HG03108 (cell line): Measurements from ENCODE around the gene MARF1.
"Not testable (repeated sequence)": the region's sequence is repeated elsewhere in the genome, so short reads cannot be mapped to it uniquely, and the experiment has no call there.

ENCODE experiments used
- ATAC-seq: cut with Tn5 transposase; IDR thresholded peaks from one replicate; pipeline ENCODE4 v1.9.1; 2021; ENCODE audit warnings: moderate library complexity; ENCODE audit not compliant: unreplicated experiment

Gene MARF1

DNA sequence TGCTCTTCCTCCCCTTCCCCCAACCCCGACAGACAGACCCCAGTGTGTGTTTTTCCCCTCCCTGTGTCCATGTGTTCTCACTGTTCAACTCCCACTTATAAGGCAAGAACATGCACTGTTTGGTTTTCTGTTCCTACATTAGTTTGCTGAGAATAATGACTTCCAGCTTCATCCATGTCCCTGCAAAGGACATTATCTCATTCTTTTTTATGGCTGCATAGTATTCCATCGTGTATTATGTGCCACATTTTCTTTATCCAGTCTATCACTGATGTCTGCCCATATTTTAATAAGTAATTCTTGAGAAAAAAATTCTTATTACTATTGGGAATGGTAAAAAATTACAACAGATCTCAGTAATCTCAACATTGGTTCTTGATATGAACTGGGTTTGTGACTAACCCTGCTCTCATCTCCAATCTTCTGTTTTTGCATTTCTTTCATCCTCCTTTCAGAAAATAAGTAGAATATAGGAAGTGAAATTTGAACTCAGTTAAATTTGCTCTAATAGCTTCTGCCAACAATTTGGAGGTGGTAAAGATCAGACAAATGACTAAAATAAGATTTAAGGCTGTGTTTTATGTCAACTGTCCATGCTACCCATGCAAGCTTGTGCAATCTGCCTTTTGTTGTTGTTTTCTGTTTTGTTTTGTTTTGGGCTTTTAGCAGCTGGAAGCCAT is 11.1 kb downstream of the MARF1 start:
- no peak for ATAC-seq

- ATAC-seq, result no peak
These were observed 21.1 kb downstream of the MARF1 start for GRCh38 chr16:15621889-15622288.

DNA sequence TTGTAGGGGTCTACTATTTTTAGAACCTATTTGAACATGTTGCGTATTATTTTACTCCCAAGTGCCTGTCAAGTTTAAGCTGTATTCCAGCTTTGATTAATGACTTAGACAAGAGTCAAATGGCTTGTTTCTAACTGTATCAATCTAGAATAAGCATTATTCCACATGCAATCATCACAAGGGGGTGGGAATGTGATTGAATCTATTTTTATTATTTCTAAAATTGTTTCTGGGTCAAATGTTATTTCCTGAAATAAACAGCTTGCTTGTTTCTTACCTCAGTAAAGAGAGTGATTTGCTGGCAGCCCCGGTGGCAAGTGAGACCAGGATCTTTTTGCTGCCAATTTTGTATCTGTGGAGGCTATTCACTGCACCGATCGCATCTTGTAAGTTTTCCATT is 21.5 kb downstream of the MARF1 start:
- ATAC-seq, result no peak

GRCh38 chr16:15620611-15621195 is 22.3 kb downstream of the MARF1 start:
- no peak for ATAC-seq

- ATAC-seq, result no peak
These were observed 24.6 kb downstream of the MARF1 start for GRCh38 chr16:15618392-15618791.

- ATAC-seq, result no peak
These were observed 25.1 kb downstream of the MARF1 start for GRCh38 chr16:15617901-15618300.

DNA sequence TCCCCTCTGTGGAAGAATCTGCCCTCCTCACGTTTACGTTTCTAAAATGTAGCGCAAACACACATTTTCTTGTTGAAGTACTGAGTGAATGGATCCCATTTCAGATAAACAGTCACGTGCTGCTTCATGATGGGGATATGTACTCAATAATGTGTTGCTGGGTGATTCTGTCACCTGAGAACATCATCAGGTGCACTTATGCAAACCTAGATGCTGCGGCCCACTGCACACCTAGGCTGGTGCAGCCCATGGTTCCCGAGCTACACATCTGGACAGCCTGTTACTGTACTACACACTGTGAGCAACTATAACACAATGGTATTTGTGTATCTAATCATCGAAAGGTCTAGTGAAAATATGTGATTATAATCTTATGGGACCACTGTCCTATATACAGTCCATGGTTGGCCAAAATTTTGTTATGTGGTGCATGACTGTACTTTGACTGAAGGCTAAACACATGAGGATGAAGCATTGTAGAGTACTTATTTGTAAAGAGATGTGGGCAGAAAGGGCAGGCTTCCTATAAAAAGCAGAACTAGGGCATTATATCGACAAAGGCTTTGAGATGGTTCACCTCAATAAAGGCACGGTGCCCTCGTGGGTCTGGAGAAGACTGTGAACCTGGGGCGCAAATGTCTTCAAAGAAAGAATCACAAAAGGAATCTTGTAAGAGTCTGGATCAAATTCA is 26.3 kb downstream of the MARF1 start:
- ATAC-seq, result no peak

DNA sequence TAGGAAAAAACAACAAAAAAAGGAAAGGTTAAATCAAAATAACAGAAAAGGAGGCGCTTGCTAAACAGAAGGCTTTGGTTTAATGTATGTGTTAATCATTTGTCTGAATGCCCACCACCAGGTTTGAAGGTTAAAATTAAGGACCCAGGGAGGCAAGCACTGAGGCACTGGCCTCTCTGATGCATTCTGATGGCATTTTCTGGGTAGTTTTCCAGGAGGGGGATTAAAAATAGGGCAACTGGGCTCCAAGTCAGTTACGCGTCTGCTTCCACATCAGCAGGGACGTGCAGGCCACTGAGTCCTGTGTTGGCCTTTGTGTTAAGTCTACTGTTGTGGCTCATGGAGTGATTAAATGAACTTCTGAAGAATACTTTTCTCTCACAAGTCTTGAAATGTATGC is 26.9 kb downstream of the MARF1 start:
- no peak for ATAC-seq

- no peak for ATAC-seq
These were observed 29.3 kb downstream of the MARF1 start for GRCh38 chr16:15613676-15614075.

- no peak for ATAC-seq
These were observed 31.3 kb downstream of the MARF1 start for GRCh38 chr16:15611610-15612009.

DNA sequence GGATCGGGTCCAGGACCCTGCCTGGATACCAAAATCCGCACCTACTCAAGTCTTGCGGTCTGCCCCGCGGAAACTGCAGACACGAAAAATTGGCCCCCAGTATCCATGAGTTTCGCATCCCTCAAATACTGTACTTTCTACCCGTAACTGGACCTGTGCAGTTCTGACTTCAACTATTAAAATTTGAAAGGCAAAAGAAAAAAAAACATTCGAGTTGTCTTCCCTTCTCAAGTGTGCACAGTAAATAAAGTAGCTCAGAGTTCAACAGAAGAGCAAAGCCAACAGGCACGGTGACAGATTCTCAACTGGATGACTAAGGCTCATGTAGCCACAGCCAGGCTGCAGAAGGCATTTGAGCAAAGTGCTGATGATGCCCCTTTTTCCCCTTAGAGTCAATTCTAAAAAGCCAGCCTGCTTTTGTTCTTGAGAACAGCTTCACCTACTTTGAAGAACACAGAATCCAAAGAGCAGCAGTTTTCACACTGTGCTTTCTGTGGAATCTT is 32.5 kb downstream of the MARF1 start:
- ATAC-seq, result no peak

- ATAC-seq, result no peak
These were observed 33.7 kb downstream of the MARF1 start for GRCh38 chr16:15609286-15609649.

- ATAC-seq, result no peak
These were observed 34.3 kb downstream of the MARF1 start for GRCh38 chr16:15608398-15609285.

- ATAC-seq, result no peak
These were observed 35.1 kb downstream of the MARF1 start for GRCh38 chr16:15607700-15608396.

- not testable (repeated sequence) for ATAC-seq
These were observed 35.7 kb downstream of the MARF1 start for GRCh38 chr16:15607221-15607699.

DNA sequence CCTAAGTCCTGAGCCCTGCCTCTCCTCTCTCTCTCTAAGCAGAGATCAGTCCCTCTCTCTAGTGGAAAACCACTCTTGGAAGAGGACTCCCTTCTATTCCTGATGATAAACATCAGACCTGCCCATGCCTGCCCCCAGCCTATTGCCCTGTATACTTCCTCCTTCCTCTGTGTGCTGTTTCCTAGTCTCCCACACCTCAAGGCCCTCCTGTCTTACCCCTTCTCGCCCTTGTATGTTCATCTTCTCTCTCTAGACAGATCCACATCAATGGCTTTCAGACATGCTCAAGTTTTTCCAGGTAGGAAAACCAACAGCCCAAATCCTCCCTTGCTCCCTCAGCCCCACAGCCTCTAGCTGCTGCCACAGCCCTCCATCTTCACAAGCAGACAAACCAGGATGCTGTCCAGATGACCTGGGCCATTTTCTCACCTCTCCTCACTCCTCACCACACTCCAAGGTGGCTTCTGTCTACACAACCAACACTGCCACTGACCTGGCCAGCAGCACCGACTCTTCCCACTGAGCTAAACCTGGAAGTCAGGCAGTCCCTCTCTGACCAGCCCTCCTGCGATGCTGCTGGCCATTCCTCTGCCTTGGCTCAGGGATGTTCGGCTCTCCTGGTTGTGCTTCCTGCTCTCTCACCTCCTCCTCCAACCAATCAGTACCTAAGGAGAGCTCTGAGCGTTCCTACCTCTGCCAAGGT is 36.3 kb downstream of the MARF1 start:
- no peak for ATAC-seq

DNA sequence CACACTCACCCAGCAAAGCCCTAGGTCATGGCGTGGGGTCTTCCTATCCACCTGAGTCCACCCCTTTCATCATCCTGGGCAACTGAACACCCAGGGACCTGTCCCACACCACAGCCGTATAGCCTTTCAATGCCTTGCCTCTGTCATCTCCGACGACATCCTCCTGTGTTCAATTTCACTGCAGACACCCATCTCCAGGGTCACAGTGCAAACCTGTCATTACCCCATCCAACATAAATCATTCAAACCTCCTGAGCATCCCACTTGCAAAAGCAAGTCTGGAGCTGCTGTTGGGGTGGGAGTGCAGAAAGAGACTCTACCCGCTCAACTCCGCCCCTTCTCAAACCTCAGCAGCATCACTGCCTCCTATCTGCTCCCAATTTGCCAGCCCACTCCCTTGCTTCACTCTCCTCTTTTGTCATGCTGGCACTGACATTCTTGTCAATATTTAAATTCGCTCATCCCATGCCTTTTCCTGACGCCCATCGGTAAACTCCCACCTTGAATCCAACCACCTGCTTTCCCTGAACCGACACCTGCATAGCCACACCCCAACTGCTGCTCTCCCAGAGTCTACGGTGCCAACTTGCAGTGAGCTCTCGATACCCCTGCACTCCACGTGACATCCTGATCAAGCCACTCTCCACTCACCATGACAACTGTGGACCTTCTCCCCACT is 37.0 kb downstream of the MARF1 start:
- no peak for ATAC-seq

GRCh38 chr16:15604460-15605440 is 38.2 kb downstream of the MARF1 start:
- ATAC-seq, result no peak
